Effector memory CD4-positive, alpha-beta T cell (primary cell): ENCODE measurements around the gene ADAMTSL4.
"Not testable (repeated sequence)": the region's sequence is repeated elsewhere in the genome, so short reads cannot be mapped to it uniquely, and the experiment has no call there.

ENCODE experiments used
- DNase-seq, 3 donors: peaks; one replicate each; pipeline ENCODE4 v3.0.0-alpha.2; 2020
- H3K27ac ChIP-seq: 2 replicates; pipeline ENCODE4 v1.7.0; 2013; ENCODE audit warnings: mild to moderate bottlenecking, low read length, moderate library complexity; ENCODE audit not compliant: insufficient read depth, poor library complexity, severe bottlenecking
- H3K27me3 ChIP-seq: replicated peaks from 2 replicates; pipeline ENCODE4 v1.7.0; 2013; ENCODE audit warnings: mild to moderate bottlenecking, low read length; ENCODE audit not compliant: insufficient read depth, control insufficient read depth, poor library complexity, severe bottlenecking
- H3K36me3 ChIP-seq: 2 replicates; pipeline ENCODE4 v1.7.0; 2013; ENCODE audit warnings: mild to moderate bottlenecking, low read length, moderate library complexity; ENCODE audit not compliant: control insufficient read depth, insufficient read depth
- H3K4me1 ChIP-seq: 2 replicates; pipeline ENCODE4 v1.7.0; 2013; ENCODE audit warnings: low read length, mild to moderate bottlenecking; ENCODE audit not compliant: control insufficient read depth, insufficient read depth, poor library complexity, severe bottlenecking
- H3K4me3 ChIP-seq: 2 replicates; pipeline ENCODE4 v1.7.0; 2013; ENCODE audit warnings: low read length, low read depth, mild to moderate bottlenecking; ENCODE audit not compliant: insufficient read depth, poor library complexity, severe bottlenecking
- H3K9me3 ChIP-seq: 2 replicates; pipeline ENCODE4 v1.7.0; 2013; ENCODE audit warnings: mild to moderate bottlenecking, low read length, moderate library complexity; ENCODE audit not compliant: control insufficient read depth

ADAMTSL4 gene

GRCh38 chr1:150596095-150596892, 47.1 kb downstream of the ADAMTSL4 start:
- H3K36me3 ChIP-seq, result no peaks in the 10 kb centered on the region
- H3K27me3 ChIP-seq, result no peaks in the 10 kb centered on the region
- no peaks in the 10 kb centered on the region for H3K9me3 ChIP-seq
- peak in 1 of 3 donors; percentile 19 for DNase-seq
- no peaks in the 10 kb centered on the region for H3K4me1 ChIP-seq
- H3K27ac ChIP-seq, result peak overlapping the region; percentile 15
- H3K4me3 ChIP-seq, result no peak overlapping the region

DNA sequence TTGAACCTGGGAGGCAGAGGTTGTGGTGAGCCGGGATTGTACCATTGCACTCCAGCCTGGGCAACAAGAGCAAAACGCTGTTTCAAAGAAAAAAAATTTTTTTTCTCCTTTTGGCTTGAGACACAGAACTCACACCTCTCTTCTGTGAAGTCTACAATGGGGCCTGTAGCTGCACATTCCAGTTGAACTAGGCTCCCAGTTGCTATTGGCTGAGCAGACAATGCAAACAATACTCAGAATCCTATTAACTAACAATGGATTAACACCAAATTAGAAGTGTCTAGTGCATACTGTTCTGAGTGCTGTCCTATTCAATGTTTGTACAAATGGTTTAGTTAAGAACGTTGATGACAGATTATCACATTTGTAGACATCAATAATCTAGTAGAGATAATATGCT, 47.8 kb downstream of the ADAMTSL4 start:
- DNase-seq, result no peak
- Histone ChIP-seq H3K27me3 (no peaks in the 10 kb centered on the region), H3K36me3 (no peaks in the 10 kb centered on the region), H3K4me1 (no peaks in the 10 kb centered on the region), H3K27ac (no peak overlapping the region), H3K9me3 (no peaks in the 10 kb centered on the region), H3K4me3 (no peak overlapping the region)

- H3K27ac ChIP-seq, DNase-seq, H3K36me3 ChIP-seq, H3K27me3 ChIP-seq, H3K4me3 ChIP-seq, H3K9me3 ChIP-seq, H3K4me1 ChIP-seq: not testable (repeated sequence)
Measured at GRCh38 chr1:150598346-150598745, 49.1 kb downstream of the ADAMTSL4 start.

- H3K36me3 ChIP-seq, result no peaks in the 10 kb centered on the region
- no peak overlapping the region for H3K27ac ChIP-seq
- DNase-seq, result no peak
- no peaks in the 10 kb centered on the region for H3K27me3 ChIP-seq
- no peaks in the 10 kb centered on the region for H3K9me3 ChIP-seq
- no peaks in the 10 kb centered on the region for H3K4me1 ChIP-seq
- no peak overlapping the region for H3K4me3 ChIP-seq
Measured at GRCh38 chr1:150601540-150601939, 52.3 kb downstream of the ADAMTSL4 start.

GRCh38 chr1:150602372-150602771, 53.2 kb downstream of the ADAMTSL4 start:
- not testable (repeated sequence) for DNase-seq, H3K27me3 ChIP-seq, H3K4me3 ChIP-seq, H3K27ac ChIP-seq, H3K9me3 ChIP-seq, H3K4me1 ChIP-seq, H3K36me3 ChIP-seq

DNA sequence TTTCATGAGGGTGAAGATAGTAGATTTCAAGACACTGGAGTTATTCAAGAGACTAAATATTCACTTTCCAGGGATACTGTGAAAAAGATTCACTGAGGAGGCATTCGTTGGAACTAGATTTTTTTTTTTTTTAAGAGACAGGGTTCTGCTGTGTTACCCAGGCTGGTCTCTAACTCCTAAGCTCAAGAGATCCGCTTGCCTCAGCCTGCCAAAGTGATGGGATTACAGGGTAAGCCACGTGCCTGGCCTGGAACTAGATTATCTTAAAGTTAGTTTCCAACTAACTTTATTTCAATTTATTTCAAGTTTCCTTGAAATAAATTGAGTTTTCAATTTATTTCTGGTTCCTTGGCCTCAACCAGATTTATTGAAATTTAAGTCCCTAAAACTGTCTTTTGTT, 54.5 kb downstream of the ADAMTSL4 start:
- Histone ChIP-seq H3K4me3 (no peak overlapping the region), H3K27ac (no peak overlapping the region), H3K4me1 (no peaks in the 10 kb centered on the region), H3K36me3 (no peaks in the 10 kb centered on the region), H3K27me3 (no peaks in the 10 kb centered on the region), H3K9me3 (no peaks in the 10 kb centered on the region)
- no peak for DNase-seq

DNA sequence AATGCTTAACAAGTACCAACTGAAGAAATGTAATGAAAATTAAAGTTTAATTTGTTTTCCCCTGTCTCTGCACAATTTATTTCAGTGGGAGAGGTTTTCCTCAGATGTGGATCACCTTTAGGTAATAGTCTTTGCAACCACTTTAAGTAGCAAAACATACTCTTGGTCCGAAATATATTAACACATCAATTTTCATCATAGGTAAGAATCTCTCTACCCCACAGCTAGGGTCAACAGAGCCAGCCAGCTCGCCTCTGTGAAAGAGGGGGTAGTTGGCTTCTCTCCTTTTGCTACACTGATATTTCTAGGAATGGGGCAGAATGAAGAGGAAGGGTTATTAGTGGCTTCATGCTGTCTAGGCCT, 55.0 kb downstream of the ADAMTSL4 start:
- DNase-seq, result no peak
- H3K4me3 ChIP-seq, result no peak overlapping the region
- no peak overlapping the region for H3K27ac ChIP-seq
- no peaks in the 10 kb centered on the region for H3K36me3 ChIP-seq
- no peaks in the 10 kb centered on the region for H3K4me1 ChIP-seq
- no peaks in the 10 kb centered on the region for H3K27me3 ChIP-seq
- no peaks in the 10 kb centered on the region for H3K9me3 ChIP-seq

DNA sequence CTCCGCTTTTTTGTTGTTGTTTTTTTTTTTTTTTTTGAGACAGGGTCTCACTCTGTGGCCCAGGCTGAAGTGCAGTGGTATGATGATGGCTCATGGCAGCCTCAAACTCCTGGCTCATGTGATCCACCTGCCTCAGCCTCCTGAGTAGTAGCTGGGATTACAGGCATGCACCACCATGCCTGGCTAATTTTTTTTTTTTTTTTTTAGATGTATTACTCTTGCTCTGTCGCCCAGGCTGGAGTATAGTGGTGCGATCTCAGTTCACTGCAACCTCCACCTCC, 56.2 kb downstream of the ADAMTSL4 start:
- H3K36me3 ChIP-seq, H3K27ac ChIP-seq, H3K4me3 ChIP-seq, H3K27me3 ChIP-seq, H3K9me3 ChIP-seq, H3K4me1 ChIP-seq, DNase-seq: not testable (repeated sequence)

DNA sequence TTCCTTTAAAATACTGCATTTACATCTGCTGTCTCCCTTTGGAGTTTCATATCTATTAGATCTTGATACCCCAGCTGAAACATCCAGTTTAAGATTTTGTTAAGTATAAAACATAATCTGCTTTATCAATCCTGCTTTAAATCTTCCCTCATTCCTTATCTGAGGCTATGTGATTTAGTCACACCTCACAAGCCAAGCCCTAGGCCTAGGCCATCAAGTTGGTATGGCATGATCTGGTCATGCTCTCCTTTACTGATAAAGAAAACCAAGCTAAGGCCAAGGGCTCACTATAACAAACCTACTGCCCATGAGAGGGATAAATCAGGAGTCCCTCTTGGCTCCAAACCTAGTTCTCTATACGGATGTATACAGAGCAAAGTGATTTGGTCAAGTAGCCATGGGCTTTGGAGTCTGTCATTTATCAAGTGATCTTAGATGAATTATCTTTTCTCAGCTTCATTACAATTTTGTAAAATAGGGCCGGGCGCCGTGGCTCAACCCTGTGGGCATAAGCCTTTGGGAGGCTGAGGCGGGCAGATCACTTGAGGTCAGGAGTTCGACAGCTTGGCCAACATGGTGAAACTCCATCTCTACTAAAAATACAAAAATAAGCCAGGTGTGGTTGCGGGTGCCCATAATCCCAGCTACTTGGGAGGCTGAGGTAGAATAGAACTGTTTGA, 57.4 kb downstream of the ADAMTSL4 start:
- Histone ChIP-seq H3K4me3 (no peak overlapping the region), H3K27me3 (no peaks in the 10 kb centered on the region), H3K36me3 (no peaks in the 10 kb centered on the region), H3K4me1 (peaks cover 9% of the 10 kb centered on the region), H3K9me3 (no peaks in the 10 kb centered on the region), H3K27ac (no peak overlapping the region)
- no peak for DNase-seq

- H3K27me3 ChIP-seq, result no peaks in the 10 kb centered on the region
- H3K9me3 ChIP-seq, result no peaks in the 10 kb centered on the region
- peak overlapping the region; percentile 97 for H3K27ac ChIP-seq
- DNase-seq, result no peak
- peaks cover 32% of the 10 kb centered on the region for H3K4me1 ChIP-seq
- H3K36me3 ChIP-seq, result no peaks in the 10 kb centered on the region
- H3K4me3 ChIP-seq, result no peak overlapping the region
Measured at GRCh38 chr1:150609732-150610131, 60.5 kb downstream of the ADAMTSL4 start.
